BE2C (cell line): ENCODE data around the gene IGSF9.

Experiments used
- DNase-seq: peaks from one replicate; pipeline ENCODE4 v3.0.0-alpha.2; 2020
- H3K27me3 ChIP-seq: fragments of 250-450 bp; sonication (Bioruptor Pico); 2 replicates; pipeline ENCODE4 v1.5.1; 2020; ENCODE audit warnings: mild to moderate bottlenecking
- H3K36me3 ChIP-seq: fragments of 250-450 bp; sonication (Bioruptor Pico); 2 replicates; pipeline ENCODE4 v1.5.1; 2020; ENCODE audit warnings: mild to moderate bottlenecking
- H3K4me1 ChIP-seq: fragments of 250-450 bp; sonication (Bioruptor Pico); 2 replicates; pipeline ENCODE4 v1.5.1; 2020
- H3K4me3 ChIP-seq: 2 replicates; pipeline ENCODE4 v1.5.1; 2011; ENCODE audit warnings: low read depth, low read length
- H3K9me3 ChIP-seq: fragments of 250-450 bp; sonication (Bioruptor Pico); 2 replicates; pipeline ENCODE4 v1.5.1; 2020
- TF ChIP-seq, protein P1 (sequence below): IDR thresholded peaks from 2 replicates; pipeline ENCODE4 v1.5.1; 2012; ENCODE audit warnings: mild to moderate bottlenecking, low read depth, low read length

The IGSF9 gene

DNA sequence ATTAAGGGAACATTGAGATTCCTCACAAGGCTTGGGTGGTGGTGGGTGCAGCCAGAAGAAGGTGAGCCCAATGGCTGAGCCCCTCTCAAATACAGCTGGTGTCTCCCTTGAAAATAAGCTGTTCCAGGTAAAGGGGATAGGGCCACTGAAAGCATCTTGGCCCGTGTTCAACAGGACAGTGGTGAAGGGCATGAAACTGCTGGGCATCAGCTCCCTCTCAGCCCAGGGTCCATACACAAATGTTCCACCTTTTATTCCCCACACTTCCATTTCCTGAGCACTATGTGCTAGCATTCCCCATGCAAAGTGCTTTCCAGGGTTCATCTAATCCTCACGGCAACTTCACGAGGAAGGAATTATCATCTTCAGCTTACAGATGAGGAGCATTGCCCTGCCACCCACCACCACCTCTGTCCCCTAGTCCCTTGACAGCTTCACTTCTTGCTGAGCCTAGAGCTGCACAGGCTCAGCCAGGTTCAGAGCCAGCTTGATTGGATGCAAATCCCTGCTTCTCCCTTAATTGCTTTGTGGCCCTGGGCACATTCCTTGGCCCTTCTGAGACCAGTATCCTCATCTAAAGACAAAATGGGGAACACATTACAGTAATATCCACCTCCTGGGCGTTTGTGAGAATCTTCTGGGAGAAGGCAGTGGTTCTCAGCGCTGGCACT lies 29.7 kb downstream of the IGSF9 start:
- TF ChIP-seq, protein P1, sequence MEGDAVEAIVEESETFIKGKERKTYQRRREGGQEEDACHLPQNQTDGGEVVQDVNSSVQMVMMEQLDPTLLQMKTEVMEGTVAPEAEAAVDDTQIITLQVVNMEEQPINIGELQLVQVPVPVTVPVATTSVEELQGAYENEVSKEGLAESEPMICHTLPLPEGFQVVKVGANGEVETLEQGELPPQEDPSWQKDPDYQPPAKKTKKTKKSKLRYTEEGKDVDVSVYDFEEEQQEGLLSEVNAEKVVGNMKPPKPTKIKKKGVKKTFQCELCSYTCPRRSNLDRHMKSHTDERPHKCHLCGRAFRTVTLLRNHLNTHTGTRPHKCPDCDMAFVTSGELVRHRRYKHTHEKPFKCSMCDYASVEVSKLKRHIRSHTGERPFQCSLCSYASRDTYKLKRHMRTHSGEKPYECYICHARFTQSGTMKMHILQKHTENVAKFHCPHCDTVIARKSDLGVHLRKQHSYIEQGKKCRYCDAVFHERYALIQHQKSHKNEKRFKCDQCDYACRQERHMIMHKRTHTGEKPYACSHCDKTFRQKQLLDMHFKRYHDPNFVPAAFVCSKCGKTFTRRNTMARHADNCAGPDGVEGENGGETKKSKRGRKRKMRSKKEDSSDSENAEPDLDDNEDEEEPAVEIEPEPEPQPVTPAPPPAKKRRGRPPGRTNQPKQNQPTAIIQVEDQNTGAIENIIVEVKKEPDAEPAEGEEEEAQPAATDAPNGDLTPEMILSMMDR = no peak
- no peak for DNase-seq
- Histone ChIP-seq H3K4me3 (no peak overlapping the region), H3K27me3 (no peaks in the 10 kb centered on the region), H3K36me3 (peaks cover 6% of the 10 kb centered on the region), H3K9me3 (no peaks in the 10 kb centered on the region; the same call in 1 of the 2 replicates), H3K4me1 (peaks cover 19% of the 10 kb centered on the region)

DNA sequence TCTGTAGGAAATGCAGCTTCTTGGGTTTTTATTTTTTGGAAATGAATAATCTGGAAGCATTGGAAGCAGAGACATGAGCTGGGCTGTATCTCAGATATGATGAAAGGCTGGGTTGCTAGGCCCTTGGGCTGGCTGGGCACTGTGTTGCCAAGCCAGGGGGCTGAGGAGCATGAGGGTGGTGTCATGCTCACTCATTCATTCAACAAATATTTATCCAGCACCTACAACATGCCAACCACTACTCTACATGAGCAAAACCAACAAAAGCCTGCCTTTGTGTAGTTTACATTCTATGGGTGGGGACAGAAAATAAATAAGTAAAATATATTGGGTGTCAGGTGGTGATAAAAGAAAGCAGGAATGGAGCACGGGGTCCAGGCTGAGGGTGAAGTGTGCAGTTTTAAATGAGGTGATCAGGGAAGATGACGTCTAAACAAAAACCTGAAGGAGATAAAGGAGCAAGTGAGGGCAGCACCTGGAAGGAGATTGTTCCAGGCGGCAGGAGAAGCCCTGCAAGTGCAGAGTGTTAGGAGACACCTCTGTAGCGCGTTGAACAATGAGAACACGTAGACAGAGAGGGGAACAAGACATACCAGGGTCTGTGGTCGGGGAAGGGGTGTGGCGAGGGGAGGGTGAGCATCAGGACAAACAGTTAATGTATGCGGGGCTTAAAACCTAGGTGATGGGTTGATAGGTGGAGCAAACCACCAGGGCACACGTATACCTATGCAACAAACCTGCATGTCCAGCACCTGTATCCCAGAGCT lies 31.0 kb downstream of the IGSF9 start:
- Histone ChIP-seq H3K4me1 (peaks cover 31% of the 10 kb centered on the region), H3K4me3 (no peak overlapping the region), H3K27me3 (no peaks in the 10 kb centered on the region), H3K9me3 (no peaks in the 10 kb centered on the region; the same call in 1 of the 2 replicates), H3K36me3 (0 out of 2 replicates have a peak, but pooled peaks cover 2% of the 10 kb centered on the region)
- TF ChIP-seq, protein P1 = no peak
- no peak for DNase-seq

DNA sequence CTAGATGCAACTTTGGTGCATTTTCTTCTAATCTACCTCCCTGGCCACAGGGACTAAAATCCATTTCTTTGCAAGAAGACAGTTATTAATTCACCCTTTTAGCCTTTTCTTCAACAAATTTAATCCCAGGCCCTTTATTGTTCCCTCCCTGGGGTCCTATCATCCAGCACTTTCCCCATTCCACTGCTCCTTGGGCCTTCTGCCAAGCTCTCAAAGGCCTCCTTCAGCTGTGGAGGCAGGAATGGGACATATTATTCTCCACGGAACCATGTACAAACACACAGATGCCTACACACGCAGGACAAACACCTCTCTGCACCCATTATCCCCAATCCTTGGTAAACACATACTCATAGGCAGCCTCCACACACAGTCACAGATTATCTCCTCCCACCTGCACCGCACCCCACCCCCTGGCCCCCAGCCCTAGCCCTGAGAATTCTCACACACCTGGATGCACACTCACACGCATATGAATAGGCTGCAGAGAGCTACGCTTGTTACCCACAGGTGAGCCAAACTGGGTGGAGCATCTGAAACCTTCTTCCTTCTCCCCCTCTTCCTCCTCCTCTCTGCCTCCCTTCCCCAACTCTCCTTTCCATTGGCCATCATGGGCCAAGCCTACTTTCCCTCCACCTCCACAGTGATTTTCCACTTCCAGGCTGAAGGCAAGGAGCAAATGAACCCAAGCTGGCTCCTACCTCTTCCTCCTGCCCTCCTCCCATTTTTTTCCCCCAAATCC lies 31.8 kb downstream of the IGSF9 start:
- H3K36me3 ChIP-seq = 0 out of 2 replicates have a peak, but pooled peaks cover under 1% of the 10 kb centered on the region
- TF ChIP-seq, protein P1 = no peak
- H3K9me3 ChIP-seq = no peaks in the 10 kb centered on the region; the same call in 1 of the 2 replicates
- H3K4me1 ChIP-seq = peaks cover 36% of the 10 kb centered on the region
- H3K27me3 ChIP-seq = no peaks in the 10 kb centered on the region
- DNase-seq = no peak
- H3K4me3 ChIP-seq = no peak overlapping the region

DNA sequence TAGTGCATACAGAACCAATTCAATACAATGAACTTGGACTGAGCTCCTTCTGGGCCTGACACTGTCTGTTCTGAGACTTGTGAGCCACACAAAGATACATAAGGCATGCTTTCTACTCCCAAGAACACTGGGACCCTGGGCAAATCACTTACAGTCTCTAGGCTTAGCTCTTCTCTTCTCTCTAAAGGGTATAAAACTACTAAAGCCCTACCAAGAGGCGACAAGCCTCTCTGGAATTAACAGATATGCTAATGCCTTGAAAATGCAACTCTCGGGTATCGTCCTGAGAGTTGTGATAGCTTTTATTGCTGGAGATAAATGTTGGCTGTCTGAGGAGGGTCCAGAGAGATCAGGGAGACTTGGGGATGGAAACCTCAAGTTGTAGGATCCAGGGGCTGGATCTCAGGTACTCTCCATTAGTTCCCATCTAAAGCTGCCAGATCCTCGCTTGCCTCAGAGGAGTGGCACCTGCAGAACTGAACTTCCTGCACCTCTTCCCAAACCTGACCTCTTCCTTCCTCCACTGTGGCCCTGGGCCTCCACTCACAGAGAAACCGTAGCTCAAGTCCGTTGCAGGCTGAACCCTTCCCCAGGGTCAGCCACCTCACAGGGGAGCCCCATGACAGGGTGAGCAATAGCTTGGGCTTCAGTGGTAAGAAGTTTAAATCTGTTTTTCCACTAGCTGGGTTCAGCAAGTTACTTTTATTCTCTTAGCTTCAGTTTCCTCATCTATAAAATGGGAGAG lies 33.9 kb downstream of the IGSF9 start:
- TF ChIP-seq, protein P1 = no peak
- no peak overlapping the region for H3K4me3 ChIP-seq
- peaks cover 33% of the 10 kb centered on the region for H3K4me1 ChIP-seq
- DNase-seq = no peak
- H3K27me3 ChIP-seq = no peaks in the 10 kb centered on the region
- H3K36me3 ChIP-seq = no peaks in the 10 kb centered on the region
- H3K9me3 ChIP-seq = no peaks in the 10 kb centered on the region

DNA sequence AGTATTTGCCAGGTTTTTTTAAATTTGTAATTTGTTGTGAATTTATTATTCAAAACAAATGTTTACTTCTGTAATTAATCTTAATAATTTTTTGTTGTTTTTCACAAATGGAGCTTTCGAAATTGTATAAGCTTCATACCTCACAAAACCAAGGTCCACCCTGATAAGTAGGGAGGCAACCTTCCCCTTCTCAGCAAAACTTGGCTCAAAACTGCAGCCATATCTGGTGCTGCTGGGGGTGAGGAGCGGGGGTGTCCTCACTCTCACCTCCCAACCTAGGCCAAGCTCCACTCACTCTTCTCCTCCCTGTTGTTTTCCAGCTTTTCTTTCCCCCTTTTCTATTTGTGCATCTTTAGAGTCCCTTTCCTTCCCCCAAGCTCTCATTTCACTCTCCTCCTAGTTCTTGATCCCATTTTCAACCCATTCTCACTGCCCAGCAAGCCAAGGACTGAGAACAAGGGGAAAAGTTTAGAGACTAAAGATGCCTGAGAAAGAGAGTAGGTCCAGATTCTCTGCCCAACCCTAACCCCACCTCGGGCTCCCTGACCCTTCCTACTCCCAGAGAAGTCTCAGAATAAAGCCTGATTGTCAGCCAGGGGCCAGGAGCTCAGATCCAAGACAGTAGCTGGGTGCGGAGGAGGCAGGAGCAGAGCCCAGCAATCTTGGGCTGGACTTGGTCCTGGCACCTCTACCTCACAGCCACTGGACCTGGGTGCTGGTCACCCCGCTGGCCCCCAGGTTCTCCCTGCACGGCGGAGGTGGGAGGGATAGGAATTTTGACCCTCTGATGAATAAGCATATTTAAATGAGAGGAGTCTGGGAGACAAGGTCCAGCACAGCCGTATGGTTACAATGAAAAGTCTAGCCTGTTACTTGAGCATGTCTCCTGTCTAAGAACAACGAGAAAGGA lies 37.1 kb downstream of the IGSF9 start:
- peaks cover 23% of the 10 kb centered on the region for H3K4me1 ChIP-seq
- H3K4me3 ChIP-seq = no peak overlapping the region
- DNase-seq = no peak
- TF ChIP-seq, protein P1 = no peak
- H3K27me3 ChIP-seq = no peaks in the 10 kb centered on the region
- no peaks in the 10 kb centered on the region for H3K36me3 ChIP-seq
- no peaks in the 10 kb centered on the region for H3K9me3 ChIP-seq
